DMS153 treated with DMSO at 0.1 percent for 48 hours (cell line): ENCODE data around the gene SULT1C2.
"Not testable (repeated sequence)": the region's sequence is repeated elsewhere in the genome, so short reads cannot be mapped to it uniquely, and the experiment has no call there.

Experiments
- DNase-seq: peaks from one replicate; lab custom pipeline; 2025; ENCODE audit not compliant: unreplicated experiment; lab: John Stamatoyannopoulos, UW

SULT1C2 gene

DNA sequence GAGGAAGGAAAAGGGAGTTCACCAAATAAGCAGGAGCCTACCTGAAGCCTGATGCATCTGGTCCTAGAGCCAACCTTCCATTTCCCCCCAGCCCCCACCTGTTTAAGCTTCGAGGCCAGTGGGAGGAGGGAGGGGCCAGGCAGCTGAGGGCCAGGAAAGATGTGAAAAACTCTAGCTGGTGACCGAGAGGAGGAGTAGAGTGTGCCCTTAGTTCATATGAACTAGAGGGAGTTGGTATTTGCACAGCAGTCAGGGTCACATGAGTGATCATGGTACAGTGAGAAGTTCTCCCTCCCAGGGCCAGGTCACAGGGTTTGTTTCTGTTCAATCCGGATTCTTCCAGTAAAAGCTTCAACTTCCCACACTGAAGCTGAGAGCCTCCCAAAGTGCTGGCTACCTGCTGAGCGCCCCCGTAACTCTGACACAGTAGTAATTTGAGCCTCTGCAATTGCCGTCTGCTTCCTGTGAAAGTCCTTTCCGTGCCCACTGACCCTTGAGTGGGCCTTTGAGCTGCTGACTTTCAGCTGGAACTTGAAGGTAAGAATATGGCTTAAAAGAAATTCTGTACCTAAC, at the start of gene SULT1C2:
TSS of gene SULT1C2 (plus strand) at position 362 of the 573 bp plus-strand sequence. CDS start 4,773 bp downstream, outside the sequence.
- DNase-seq: no peak

GRCh38 chr2:108239786-108240185, 48.9 kb upstream of the SULT1C2 start, which contains the start of gene SULT1C3:
SULT1C3 (plus strand) TSS chr2:108239968; CDS start chr2:108247195, 7,227 bp downstream.
- DNase-seq: no peak

GRCh38 chr2:108240966-108241365, 47.7 kb upstream of the SULT1C2 start:
- DNase-seq: no peak

DNA sequence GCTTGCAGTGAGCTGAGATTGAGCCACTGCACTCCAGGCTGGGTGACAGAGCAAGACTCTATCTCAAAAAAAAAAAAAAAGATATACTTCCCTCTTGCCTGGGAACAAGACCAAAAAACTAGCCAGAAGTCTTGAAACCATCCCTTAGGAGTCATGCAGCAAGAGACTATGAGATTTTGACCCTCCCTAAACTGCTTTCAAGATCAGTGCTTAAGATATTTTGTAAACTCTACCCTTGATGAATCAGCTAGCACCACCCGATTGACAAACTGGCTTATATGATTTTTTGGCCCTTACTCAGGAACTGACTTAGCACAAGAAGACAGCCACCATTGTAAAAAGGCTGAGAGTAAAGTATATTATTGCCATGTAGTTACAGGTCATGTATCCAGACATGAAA, 45.1 kb upstream of the SULT1C2 start:
- DNase-seq: no peak

- DNase-seq: no peak
These were observed 43.9 kb upstream of the SULT1C2 start for GRCh38 chr2:108244667-108245414.

- DNase-seq: no peak
These were observed 35.6 kb upstream of the SULT1C2 start for GRCh38 chr2:108253106-108253505.

- DNase-seq: no peak
These were observed 30.9 kb upstream of the SULT1C2 start for GRCh38 chr2:108257757-108258331.

DNA sequence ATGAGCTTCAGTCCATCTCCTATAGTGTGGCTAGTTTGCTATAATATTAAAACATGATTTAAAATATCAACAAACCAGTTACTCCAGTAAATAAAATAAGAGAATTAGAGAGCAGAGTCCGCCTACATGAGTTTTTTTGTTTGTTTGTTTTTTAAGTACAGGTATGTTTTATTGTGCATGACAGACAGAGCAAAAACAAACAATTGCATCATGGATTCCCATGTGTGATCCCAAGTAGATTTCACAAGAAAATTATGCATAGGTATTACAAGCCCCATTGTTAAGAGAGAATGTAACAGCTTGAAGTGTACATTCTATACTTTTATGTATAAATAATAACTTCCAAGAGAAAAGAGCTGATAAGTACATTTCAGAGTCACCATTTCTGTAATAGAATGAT, 27.9 kb upstream of the SULT1C2 start:
- DNase-seq: no peak

DNA sequence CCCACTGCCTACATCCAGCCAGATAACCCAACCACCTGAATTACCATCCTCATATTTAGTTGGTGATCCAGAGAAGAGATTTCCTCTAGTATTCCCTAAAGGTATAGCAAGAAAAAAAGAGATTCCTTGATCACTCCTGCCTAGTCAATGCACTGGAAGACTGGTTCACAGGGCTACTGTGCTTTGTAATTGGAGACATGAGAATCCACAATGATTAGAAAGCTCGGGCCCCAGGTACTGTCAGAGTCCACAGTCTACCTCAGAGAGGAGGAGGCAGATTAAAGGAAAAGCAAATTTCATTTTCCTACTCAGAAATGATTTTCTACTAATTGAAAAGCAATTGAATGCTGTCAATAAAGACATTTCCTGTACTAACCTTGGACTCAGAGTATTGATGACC, 26.7 kb upstream of the SULT1C2 start:
- DNase-seq: no peak

- no peak for DNase-seq
These were observed 25.3 kb upstream of the SULT1C2 start for GRCh38 chr2:108263401-108263800.

- no peak for DNase-seq
These were observed 22.5 kb upstream of the SULT1C2 start for GRCh38 chr2:108266218-108266617.

DNA sequence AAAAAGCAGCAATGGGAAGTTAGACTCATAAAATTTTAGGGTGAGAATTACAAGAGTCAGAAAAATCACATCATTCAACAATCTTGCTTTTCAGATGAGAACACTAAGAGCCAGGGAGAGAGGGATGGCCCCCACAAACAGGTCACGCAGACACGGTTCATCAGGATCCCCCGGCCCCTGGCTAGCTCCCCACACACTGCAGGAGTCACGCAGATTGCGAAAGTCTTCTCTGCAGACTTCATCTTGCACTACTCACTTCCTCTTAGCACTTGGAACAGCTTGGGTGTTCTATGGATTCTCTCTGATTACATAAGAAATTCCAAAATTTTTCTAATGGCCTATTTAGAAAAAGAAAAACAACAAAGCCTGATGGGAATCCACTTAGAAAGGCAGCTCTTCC, 21.6 kb upstream of the SULT1C2 start:
- DNase-seq: no peak

GRCh38 chr2:108268001-108268400, 20.7 kb upstream of the SULT1C2 start:
- no peak for DNase-seq

- DNase-seq: no peak
These were observed 18.3 kb upstream of the SULT1C2 start for GRCh38 chr2:108270346-108270745.

DNA sequence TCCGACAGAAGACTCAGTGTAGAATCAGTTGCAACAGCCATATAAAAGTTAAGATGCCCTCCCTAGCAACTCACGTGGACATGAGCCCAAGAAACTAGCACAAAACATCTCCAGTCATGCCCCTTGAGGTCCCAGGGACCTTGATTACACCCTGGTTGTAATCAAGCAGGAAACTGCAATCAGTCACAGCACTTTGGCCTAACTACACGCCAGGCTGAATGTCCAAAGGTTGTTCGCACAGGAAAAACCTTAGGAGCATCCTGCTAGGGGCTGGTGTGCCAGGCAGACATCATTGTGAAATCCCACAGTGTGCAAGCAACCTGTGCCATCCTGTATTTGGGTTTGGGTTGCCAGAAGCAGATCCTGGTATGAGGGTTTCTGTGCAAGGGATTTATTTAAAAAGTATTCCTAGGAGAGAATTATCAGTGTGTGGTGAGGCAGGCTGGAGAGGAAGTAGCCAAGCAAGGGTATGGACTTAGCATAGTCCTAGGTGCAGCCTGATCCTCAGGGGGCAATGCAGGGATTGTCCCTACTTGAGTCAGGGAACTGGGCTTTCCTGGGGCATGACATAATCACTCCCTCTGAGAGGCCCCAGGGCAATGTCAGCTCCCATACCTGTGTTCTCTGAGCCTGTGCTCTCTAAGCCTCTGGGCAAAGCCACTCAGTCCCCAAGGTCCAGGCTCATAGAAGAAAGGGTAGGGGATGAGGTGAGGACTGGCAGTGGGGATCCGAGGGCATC, 17.8 kb upstream of the SULT1C2 start:
- DNase-seq: no peak

- DNase-seq: peak; percentile 30
These were observed 16.9 kb upstream of the SULT1C2 start for GRCh38 chr2:108271691-108272253.

DNA sequence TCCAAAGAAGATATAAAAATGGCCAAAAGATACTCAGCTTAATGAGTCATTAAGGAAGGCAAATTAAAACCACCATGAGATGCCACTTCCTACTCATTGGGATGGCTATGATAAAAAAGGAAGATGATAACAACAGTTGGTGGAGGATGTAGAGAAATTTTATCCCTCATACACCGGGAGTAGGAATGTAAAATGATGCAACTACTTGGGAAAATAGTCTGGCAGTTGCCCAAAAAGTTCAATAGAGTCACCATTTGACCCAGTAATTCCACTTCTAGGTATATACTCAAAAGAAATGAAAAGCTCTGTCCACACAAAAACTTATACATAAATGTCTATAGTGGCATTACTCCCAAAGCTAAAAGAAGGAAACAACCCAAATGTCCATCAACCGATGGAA, 10.1 kb upstream of the SULT1C2 start:
- DNase-seq: no peak

DNA sequence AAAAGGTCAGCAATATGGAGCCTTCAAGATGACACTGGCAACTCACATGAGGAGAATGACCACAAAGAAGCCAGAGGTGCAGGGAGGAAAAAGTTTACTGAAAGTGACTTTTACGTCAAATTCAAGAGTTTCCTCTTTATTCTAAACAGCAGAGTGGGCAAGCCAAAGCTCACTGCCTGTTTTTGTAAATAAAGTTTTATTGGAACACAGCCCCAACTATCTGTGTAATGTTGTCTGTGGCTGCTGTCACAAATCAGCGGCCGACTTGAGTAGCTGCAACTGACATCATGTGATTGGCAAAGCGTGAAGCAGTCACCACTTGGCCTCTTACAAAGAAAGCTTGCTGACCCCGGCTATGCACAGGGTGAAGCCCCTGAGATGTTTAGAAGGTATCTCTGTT, 9.2 kb upstream of the SULT1C2 start:
- DNase-seq: no peak

DNA sequence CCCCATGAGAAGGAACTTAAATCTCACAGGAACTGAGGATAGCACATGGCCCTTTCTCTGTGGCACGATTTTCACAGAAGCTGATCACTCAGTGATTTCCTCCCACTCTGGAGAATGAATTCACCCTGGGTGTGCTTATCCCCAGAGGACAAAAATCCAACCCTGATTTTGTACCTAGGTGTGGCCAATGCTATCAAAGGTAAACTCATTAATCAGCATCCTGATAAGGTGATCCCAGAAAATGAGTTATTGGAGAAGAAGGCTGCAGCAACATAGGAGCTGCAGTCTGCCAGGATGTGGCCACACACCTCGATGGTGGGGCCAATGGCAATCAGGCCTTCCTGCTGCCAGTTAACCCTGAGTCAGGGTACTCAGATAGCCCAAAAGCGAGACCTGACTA, 8.2 kb upstream of the SULT1C2 start:
- DNase-seq: no peak

- DNase-seq: not testable (repeated sequence)
These were observed 4.1 kb upstream of the SULT1C2 start for GRCh38 chr2:108284566-108284965.

GRCh38 chr2:108285616-108286015, 3.1 kb upstream of the SULT1C2 start:
- no peak for DNase-seq
